ENCODE results near the gene CACNB2.

DNA sequence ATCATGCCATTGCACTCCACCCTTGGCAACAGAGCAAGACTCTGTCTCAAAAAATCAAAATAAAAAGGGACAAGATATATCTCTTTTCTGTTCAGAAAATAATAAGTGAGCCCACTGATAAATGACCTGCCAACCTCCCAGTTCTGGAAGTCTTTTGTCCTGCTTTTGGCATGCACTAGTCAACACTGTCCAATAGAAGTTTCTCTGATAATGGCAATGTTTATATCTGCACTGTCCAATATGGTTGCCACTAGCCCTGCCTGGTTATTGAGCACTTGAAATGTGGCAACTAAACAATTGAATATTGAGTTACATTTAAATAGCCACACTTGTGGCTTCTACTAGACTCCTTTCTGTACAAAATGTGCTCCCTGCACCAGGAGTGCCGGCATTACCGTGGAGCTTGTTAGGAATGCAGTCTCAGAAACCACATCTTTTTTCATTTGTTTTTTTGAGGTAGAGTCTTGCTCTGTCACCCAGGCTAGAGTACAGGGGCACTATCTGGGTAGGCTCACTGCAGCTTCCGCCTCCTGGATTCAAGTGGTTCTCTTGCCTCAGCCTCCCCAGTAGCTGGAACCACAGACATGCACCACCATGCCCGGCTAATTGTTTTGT lies 229.7 kb downstream of the CACNB2 start:
- TF ChIP-seq CTCF (IDR thresholded peaks at IDR 0.05; ENCODE audit: low read depth, low read length, missing input control): no peak
- no peak for TF ChIP-seq TAF1 (conservative IDR thresholded peaks at IDR 0.05)
- TF ChIP-seq NR2F2 (IDR thresholded peaks at IDR 0.05): no peak
- TF ChIP-seq SP1 (IDR thresholded peaks at IDR 0.05): no peak
- TF ChIP-seq REST (IDR thresholded peaks at IDR 0.05): no peak
- no peak for TF ChIP-seq YY1 (IDR thresholded peaks at IDR 0.05)
- TF ChIP-seq ZBTB33 (IDR thresholded peaks at IDR 0.05): no peak
- no peak for TF ChIP-seq RAD21 (IDR thresholded peaks at IDR 0.05)
- TF ChIP-seq EGR1 (IDR thresholded peaks at IDR 0.05; ENCODE audit: low read depth in 2 of 2): no peak
- TF ChIP-seq JUND (IDR thresholded peaks at IDR 0.05): no peak
- TF ChIP-seq, protein P1, sequence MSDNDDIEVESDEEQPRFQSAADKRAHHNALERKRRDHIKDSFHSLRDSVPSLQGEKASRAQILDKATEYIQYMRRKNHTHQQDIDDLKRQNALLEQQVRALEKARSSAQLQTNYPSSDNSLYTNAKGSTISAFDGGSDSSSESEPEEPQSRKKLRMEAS (IDR thresholded peaks at IDR 0.05): no peak
- TF ChIP-seq, protein P2, sequence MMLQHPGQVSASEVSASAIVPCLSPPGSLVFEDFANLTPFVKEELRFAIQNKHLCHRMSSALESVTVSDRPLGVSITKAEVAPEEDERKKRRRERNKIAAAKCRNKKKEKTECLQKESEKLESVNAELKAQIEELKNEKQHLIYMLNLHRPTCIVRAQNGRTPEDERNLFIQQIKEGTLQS (IDR thresholded peaks at IDR 0.05): no peak
- TF ChIP-seq RXRA (IDR thresholded peaks at IDR 0.05): no peak

All from liver (tissue), 3 donors.